Fibroblast of lung (primary cell): Measurements from ENCODE around the gene SIK3.

Experiments
- CTCF ChIP-seq, 2 donors: IDR thresholded peaks in 1 of 2; conservative IDR thresholded peaks in 1 of 2; 1 replicate in 1 of 2; 2 replicates in 1 of 2; pipeline ENCODE4 v1.5.1; 2011 to 2012; ENCODE audit warnings: low read length in 2 of 2, control low read depth in 1 of 2, inconsistent platforms in 1 of 2, low read depth in 1 of 2, mild to moderate bottlenecking in 1 of 2
- EZH2 ChIP-seq: IDR thresholded peaks from 2 replicates; pipeline ENCODE4 v1.5.1; 2012; ENCODE audit warnings: low read length, control low read depth, mild to moderate bottlenecking; ENCODE audit errors: missing control alignments

- TF ChIP-seq CTCF (conservative IDR thresholded peaks at IDR 0.05 in 1 of 2, IDR thresholded peaks at IDR 0.05 in 1 of 2; ENCODE audit: low read depth in 1 of 2, low read length in 2 of 2), result no peak
- no peak for TF ChIP-seq EZH2
Observed at GRCh38 chr11:117143390-117143789, 45.2 kb upstream of the SIK3 start.
